Stimulated activated CD8-positive, alpha-beta memory T cell treated with anti-CD3 and anti-CD28 coated beads, Interleukin-4, amount 100 ng/mL, for 4 hours (primary cell): ENCODE measurements around the gene GATAD2B.

Experiments used
- DNase-seq, 2 donors: peaks; one replicate each; pipeline ENCODE4 v3.0.0-alpha.2; 2020; ENCODE audit warnings: low read depth in 2 of 2, low spot score in 1 of 2

GATAD2B gene

GRCh38 chr1:153951801-153952200 lies 29.0 kb upstream of the GATAD2B start:
- no peak for DNase-seq

GRCh38 chr1:153951183-153951582 lies 28.4 kb upstream of the GATAD2B start:
- no peak for DNase-seq

GRCh38 chr1:153946622-153947241 lies 24.0 kb upstream of the GATAD2B start, which contains the start of gene DENND4B:
TSS of gene DENND4B (minus strand) at chr1:153946718. CDS start at chr1:153944374, 2,344 bp downstream.
- peak; percentile 26 to 64 for DNase-seq

GRCh38 chr1:153945795-153946621 lies 23.2 kb upstream of the GATAD2B start:
- peak; percentile 33 to 50 for DNase-seq

GRCh38 chr1:153945131-153945794 lies 22.5 kb upstream of the GATAD2B start:
- DNase-seq, result peak; percentile 59 to 65

- DNase-seq, result no peak
These were observed 22.0 kb upstream of the GATAD2B start for GRCh38 chr1:153944827-153945117.

GRCh38 chr1:153944005-153944826 lies 21.4 kb upstream of the GATAD2B start:
- DNase-seq, result no peak

- DNase-seq, result no peak
These were observed 20.2 kb upstream of the GATAD2B start for GRCh38 chr1:153942766-153943549.

GRCh38 chr1:153941826-153942725 lies 19.3 kb upstream of the GATAD2B start:
- no peak for DNase-seq

- no peak for DNase-seq
These were observed 18.0 kb upstream of the GATAD2B start for GRCh38 chr1:153940756-153941155.

GRCh38 chr1:153939476-153939875 lies 16.7 kb upstream of the GATAD2B start:
- DNase-seq, result no peak

GRCh38 chr1:153938996-153939395 lies 16.2 kb upstream of the GATAD2B start:
- DNase-seq, result no peak

- DNase-seq, result no peak
These were observed 14.6 kb upstream of the GATAD2B start for GRCh38 chr1:153937331-153937730.

- DNase-seq, result no peak
These were observed 13.4 kb upstream of the GATAD2B start for GRCh38 chr1:153936011-153936802.

GRCh38 chr1:153934746-153935145 lies 12.0 kb upstream of the GATAD2B start:
- DNase-seq, result no peak

GRCh38 chr1:153933955-153934354 lies 11.2 kb upstream of the GATAD2B start:
- no peak for DNase-seq

- no peak for DNase-seq
These were observed 10.7 kb upstream of the GATAD2B start for GRCh38 chr1:153933430-153933829.
